Muscle layer of colon (tissue), 2 donors: Measurements from ENCODE around the gene UCP2.

Experiments used
- H3K27ac ChIP-seq: one replicate; pipeline ENCODE4 v1.7.0; 2013; ENCODE audit warnings: low read depth, mild to moderate bottlenecking, low read length, moderate library complexity
- H3K27me3 ChIP-seq, 2 donors: one replicate each; pipeline ENCODE4 v1.7.0; 2013; ENCODE audit warnings: low read length in 2 of 2, mild to moderate bottlenecking in 2 of 2; ENCODE audit not compliant: insufficient read depth in 2 of 2, control insufficient read depth in 1 of 2
- H3K36me3 ChIP-seq: one replicate; pipeline ENCODE4 v1.7.0; 2013; ENCODE audit warnings: mild to moderate bottlenecking, low read length; ENCODE audit not compliant: insufficient read depth
- H3K4me1 ChIP-seq: one replicate; pipeline ENCODE4 v1.7.0; 2013; ENCODE audit warnings: mild to moderate bottlenecking, low read length; ENCODE audit not compliant: insufficient read depth
- H3K4me3 ChIP-seq, 2 donors: one replicate each; pipeline ENCODE4 v1.7.0; 2013; ENCODE audit warnings: low read length in 2 of 2, low read depth in 1 of 2, mild to moderate bottlenecking in 1 of 2, moderate library complexity in 1 of 2
- H3K9ac ChIP-seq: one replicate; pipeline ENCODE4 v1.7.0; 2013; ENCODE audit warnings: low read length
- H3K9me3 ChIP-seq: one replicate; pipeline ENCODE4 v1.7.0; 2013; ENCODE audit warnings: mild to moderate bottlenecking, low read length
- donor health status: abdominal sarcoma.
- donor health status: Adenocarcinoma of cecum.

UCP2 gene

DNA sequence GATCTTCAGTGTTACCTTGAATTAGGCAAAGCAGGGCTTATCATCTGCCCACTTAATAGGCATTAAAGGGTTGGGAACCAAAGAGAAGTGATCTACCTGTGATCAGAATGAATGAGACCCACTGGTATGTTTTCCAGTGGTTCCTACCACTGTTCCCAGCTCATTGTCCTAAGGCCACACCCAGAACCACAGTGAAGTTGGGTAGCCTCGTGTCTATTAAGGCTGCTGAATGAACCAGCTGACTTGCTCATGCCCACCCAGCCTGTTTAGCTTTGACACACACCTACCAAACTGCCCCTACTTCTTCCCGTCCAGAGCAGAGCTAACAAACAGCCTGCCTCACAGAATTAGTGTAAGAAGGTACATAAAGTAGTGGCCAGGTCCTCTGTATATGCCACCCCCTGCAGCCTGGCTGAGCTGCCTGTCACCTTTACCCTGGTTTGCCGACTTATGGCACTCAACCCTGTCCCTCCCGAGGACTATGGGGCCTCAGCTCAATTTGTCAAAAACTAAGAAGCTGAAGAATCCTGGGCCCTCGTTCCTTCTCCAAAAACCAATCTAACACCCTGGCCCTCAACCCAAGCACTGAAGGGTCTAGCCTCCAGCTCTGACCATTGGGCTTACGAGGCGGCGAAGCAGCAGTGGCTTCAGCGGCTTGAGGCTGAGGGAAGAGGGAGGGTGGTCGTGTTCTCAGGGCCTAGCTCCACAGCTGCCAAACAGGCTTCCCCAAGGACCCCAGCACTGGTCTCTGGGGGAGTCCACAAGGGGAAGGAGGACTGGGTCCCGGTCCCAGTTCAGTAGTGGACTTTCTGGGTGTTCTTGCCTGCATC is 9.8 kb downstream of the UCP2 start:
- H3K9ac ChIP-seq: no peak overlapping the region
- H3K4me1 ChIP-seq: no peaks in the 10 kb centered on the region
- H3K9me3 ChIP-seq: no peaks in the 10 kb centered on the region
- H3K4me3 ChIP-seq: no peak overlapping the region
- H3K27ac ChIP-seq: no peak overlapping the region
- peaks cover 17% of the 10 kb centered on the region for H3K36me3 ChIP-seq
- H3K27me3 ChIP-seq: no peaks in the 10 kb centered on the region

DNA sequence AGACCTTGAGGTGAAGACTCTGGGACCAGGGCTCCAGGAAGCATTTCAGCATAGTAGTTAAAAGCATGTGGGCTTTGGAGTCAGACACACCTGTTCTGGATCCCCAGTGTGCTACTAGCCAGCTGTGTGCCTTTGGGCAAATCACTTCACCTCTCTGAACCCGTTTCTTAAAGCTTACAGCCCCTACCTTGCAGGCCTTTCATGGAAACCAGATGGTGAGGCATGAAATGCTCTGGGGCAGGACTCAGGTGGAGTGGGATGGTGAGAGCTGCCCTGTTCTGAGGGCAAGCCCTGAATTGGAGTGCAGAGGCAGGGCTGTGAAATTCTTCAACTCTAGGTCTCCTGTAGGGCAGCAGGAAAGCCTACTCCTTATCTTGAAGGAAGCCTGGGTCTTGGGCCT is 10.5 kb downstream of the UCP2 start:
- Histone ChIP-seq H3K4me1 (no peaks in the 10 kb centered on the region), H3K9me3 (no peaks in the 10 kb centered on the region), H3K27ac (no peak overlapping the region), H3K27me3 (no peaks in the 10 kb centered on the region), H3K9ac (no peak overlapping the region), H3K4me3 (no peak overlapping the region), H3K36me3 (peaks cover 16% of the 10 kb centered on the region)

DNA sequence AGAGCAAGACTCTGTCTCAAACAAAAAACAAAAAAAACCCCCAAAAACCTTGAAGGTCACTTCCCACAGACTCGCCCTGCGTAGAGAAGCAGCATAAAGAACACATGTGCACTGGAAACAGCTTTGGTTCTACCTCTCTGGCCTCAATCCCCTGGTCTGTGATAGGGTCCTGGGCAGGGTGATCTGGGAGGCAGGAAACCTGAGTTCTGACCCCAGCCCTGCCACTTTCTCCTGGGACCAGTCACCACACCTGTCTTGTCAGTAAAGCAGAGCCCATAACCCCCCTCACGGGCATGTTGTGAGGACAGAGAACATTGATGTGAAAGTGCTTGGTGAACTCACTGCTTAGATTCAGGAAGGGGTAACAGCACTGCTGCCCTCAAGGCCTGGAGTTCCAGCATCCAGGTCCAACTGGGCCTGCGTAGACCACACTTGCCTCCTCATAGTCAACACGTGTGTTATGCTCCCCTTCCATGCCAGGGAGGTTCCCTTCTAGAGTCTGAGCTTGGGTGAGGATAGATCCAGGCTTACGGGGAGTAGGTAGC is 11.4 kb downstream of the UCP2 start:
- Histone ChIP-seq H3K27ac (no peak overlapping the region), H3K4me3 (no peak overlapping the region), H3K36me3 (peaks cover 6% of the 10 kb centered on the region), H3K9ac (no peak overlapping the region), H3K9me3 (no peaks in the 10 kb centered on the region), H3K27me3 (no peaks in the 10 kb centered on the region), H3K4me1 (no peaks in the 10 kb centered on the region)

DNA sequence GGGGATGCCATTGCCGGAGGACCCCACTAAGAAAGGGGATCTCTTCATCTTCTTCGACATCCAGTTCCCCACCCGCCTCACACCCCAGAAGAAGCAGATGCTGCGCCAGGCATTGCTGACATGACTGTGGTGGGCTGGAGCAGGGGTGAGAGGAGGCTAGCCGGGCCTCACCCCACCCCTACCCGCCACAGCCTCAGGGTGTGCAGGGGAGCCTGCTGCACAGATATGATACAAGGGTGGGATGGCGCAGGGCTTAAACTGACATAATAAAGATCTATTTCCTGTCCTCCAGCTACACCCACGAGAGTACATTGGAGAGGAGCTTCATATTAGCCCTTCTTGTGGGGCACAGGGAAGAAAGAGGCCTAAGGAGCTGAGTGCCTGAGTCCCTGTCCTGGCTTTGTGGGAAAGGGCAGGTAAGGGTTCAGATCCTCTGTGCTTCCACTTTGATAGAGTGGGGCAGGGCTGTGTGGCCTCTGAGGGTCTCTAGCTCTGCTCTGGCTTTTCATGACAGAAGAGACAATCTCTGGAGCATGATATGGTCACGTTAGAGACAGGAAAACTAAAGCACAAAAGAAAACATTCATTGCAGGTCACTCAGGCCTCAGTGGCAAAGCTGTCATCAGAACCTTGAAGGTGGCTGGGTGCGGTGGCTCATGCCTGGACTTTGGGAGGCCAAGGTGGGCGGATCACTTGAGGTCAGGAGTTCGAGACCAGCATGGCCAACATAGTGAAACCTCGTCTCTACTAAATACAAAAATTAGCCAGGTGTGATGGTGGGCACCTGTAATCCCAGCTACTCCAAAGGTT is 12.4 kb downstream of the UCP2 start:
- H3K27me3 ChIP-seq: no peaks in the 10 kb centered on the region
- H3K27ac ChIP-seq: no peak overlapping the region
- no peaks in the 10 kb centered on the region for H3K4me1 ChIP-seq
- H3K9ac ChIP-seq: no peak overlapping the region
- H3K4me3 ChIP-seq: no peak overlapping the region
- no peaks in the 10 kb centered on the region for H3K36me3 ChIP-seq
- H3K9me3 ChIP-seq: no peaks in the 10 kb centered on the region

DNA sequence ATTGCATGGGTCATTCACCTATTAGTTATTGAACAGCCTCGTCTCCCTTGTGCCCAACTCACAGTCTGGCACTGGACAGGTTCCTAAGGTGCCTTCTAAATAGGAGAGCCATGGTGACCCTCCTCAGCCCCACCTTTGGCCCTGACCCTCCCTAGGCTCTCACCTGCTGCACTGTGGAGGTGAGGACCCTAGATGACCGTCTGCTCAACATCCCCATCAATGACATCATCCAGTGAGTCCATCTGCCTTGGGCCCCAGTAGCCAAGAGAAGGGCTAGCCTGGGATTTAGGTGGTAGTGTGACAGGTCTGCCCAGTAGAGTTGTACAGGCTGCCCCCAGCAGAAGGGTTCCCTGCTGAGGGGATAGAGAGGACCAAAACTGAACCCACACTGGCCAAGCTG is 13.6 kb downstream of the UCP2 start:
- Histone ChIP-seq H3K4me1 (no peaks in the 10 kb centered on the region), H3K4me3 (no peak overlapping the region), H3K36me3 (no peaks in the 10 kb centered on the region), H3K9me3 (no peaks in the 10 kb centered on the region), H3K9ac (no peak overlapping the region), H3K27me3 (no peaks in the 10 kb centered on the region), H3K27ac (no peak overlapping the region)

DNA sequence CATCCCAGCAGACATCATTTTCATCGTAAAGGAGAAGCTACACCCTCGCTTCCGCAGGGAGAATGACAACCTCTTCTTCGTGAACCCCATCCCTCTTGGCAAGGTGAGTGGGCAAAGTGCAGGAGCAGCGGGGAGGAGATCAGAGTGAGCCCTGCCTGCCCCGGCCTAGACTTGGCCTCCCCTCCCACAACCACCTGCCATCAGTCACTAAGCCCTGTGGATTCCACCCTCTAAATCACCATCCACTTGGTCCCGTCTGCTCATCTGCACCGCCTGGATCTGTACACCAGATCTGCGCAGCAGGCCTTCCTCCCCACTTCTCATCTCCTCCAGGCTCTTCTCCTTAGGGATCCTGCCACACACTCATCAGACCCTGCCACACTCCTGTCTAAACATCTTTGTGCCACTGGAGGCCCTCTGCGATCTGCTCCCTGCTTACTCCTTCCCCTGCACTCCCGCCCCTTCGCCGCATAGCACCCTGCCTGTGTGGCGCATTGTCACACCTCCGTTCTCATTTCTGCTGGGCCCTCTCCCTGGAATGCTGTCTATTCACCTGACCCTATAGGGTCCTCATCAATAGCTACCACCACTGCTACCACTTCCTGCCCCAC is 14.2 kb downstream of the UCP2 start:
- H3K9me3 ChIP-seq: no peaks in the 10 kb centered on the region
- H3K4me3 ChIP-seq: no peak overlapping the region
- no peaks in the 10 kb centered on the region for H3K27me3 ChIP-seq
- no peaks in the 10 kb centered on the region for H3K4me1 ChIP-seq
- no peak overlapping the region for H3K9ac ChIP-seq
- no peak overlapping the region for H3K27ac ChIP-seq
- no peaks in the 10 kb centered on the region for H3K36me3 ChIP-seq

DNA sequence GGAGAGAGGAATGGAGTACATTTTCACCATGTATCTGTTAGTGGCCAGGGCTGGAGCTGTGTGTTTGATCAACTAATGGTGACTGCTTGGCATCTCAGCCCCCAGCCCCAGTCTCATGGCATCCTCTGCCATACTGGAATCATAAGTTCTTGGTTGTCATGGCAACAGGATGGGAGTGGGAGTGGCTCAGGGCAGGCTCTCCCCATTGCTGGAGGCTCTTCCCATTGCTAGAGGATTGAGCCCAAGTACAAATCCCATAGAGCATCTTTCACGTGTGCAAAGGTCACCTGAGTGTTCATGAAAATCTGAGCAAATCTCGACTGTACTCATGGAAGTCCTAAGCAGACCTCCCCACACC is 16.9 kb downstream of the UCP2 start:
- no peaks in the 10 kb centered on the region for H3K9me3 ChIP-seq
- H3K27ac ChIP-seq: no peak overlapping the region
- no peaks in the 10 kb centered on the region for H3K4me1 ChIP-seq
- H3K9ac ChIP-seq: no peak overlapping the region
- no peak overlapping the region for H3K4me3 ChIP-seq
- H3K27me3 ChIP-seq: no peaks in the 10 kb centered on the region
- no peaks in the 10 kb centered on the region for H3K36me3 ChIP-seq

DNA sequence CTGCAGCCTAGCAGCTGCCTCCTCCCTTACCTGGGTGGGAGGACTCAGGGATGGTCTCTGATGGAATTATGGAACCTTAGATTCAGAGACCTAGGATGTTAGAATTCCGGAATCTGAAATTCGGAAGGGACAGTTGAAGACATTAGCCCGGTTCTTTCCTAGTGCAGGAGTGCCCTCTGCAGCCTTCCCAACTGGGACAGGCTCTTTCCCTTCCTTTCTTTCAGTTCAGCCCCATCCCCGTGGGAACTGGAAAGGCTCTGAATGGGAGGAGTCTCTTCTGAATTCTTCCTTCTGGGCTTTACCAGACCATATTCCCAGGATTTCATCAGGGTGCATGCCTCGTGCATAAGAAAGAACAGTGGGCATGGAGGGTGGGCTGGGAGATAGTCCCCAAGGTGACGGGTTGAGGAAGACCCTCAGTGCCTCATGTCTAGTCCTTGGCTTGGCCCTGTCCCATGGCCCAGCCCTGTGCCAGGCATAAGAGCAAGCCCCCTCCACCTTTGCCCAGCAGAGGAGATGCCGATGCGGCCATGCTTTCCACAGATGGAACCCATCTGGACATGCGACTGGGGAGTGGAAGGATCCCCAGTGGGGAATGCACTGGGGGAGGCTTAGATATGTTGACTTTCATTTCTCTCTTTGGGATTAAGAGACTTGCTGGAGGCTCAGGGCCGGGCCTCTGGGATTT is 17.4 kb downstream of the UCP2 start:
- Histone ChIP-seq H3K36me3 (no peaks in the 10 kb centered on the region), H3K4me3 (no peak overlapping the region), H3K27ac (no peak overlapping the region), H3K4me1 (no peaks in the 10 kb centered on the region), H3K27me3 (no peaks in the 10 kb centered on the region), H3K9ac (no peak overlapping the region), H3K9me3 (no peaks in the 10 kb centered on the region)

DNA sequence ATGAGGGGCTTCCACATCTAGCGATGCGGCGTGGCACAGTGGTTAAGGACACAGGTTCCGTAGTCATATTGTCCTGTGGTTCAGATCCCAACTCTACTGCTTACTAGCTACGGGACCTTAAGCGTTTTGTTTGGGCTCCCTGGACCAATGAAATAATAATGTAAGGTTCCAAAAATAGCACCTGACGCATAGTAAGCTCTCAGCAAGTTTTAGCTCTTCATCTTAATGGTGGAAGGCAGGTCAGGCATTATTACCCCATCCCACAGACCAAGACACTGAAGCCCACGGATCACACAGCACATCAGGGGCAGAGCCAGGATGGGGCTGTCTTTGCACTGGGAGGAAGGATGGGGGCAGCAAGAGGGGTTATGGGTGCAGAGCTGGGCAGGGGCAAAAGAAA is 18.8 kb downstream of the UCP2 start:
- Histone ChIP-seq H3K9me3 (no peaks in the 10 kb centered on the region), H3K4me1 (no peaks in the 10 kb centered on the region), H3K27ac (no peak overlapping the region), H3K27me3 (no peaks in the 10 kb centered on the region), H3K36me3 (no peaks in the 10 kb centered on the region), H3K9ac (no peak overlapping the region), H3K4me3 (no peak overlapping the region)

DNA sequence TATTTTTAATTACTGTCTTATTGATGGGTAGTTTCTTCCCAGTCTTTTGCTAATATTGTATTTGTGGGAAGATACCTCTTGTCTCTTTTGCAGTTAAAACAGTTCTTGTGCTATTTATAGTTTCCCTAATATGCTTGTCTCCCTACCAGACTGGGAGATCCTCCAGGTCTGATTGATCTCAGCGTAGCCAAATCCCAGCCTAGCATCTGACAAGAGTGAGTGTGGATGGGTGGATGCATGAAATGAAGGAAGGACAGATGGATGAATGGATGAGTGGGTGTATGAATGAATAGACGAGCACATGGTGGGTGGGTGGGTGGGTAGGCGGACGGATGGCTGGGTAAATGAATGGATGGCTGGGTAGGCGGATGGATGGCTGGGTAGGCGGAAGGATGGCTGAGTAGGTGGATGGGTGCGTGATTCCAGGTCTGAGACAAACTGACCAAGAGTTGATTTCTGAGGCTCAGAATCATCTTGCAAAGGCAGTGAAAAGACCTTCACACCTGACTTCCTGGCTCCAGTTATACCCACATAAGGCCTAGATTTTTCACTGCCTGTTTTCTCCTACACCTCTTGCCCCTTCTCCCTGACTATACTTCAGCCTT is 20.4 kb downstream of the UCP2 start:
- H3K9ac ChIP-seq: no peak overlapping the region
- H3K9me3 ChIP-seq: no peaks in the 10 kb centered on the region
- peaks cover 0 to 5% of the 10 kb centered on the region in 2 donors for H3K27me3 ChIP-seq
- H3K36me3 ChIP-seq: no peaks in the 10 kb centered on the region
- no peak overlapping the region for H3K27ac ChIP-seq
- H3K4me1 ChIP-seq: no peaks in the 10 kb centered on the region
- H3K4me3 ChIP-seq: no peak overlapping the region

DNA sequence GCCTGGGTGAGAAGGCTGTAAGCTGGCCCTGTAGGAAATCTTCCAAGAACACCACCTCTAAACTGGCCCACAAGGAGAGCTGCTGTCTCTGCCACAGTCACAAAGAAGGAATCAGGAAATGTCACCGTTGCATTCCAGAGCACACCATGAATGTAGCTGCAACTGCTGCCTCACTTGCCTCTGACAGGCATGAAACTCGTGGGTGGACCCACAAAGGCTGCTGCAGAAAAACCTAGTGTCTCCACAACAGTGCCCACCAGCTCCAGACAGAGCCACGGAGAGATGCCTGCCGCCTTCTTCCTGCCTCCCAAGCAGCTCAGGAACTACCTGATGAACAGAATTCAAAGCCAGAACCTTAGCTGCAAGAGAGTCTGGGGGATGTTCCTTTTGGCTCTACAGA is 21.3 kb downstream of the UCP2 start:
- Histone ChIP-seq H3K27me3 (peaks cover 0 to 5% of the 10 kb centered on the region in 2 donors), H3K4me1 (no peaks in the 10 kb centered on the region), H3K4me3 (no peak overlapping the region), H3K9me3 (no peaks in the 10 kb centered on the region), H3K9ac (no peak overlapping the region), H3K27ac (no peak overlapping the region), H3K36me3 (no peaks in the 10 kb centered on the region)
